OCI-M2 (cell line): ENCODE data around the gene POLN.

ENCODE experiments used
- DNase-seq: peaks from one replicate; lab custom pipeline; 2025; ENCODE audit not compliant: unreplicated experiment; lab: John Stamatoyannopoulos, UW

POLN gene

GRCh38 chr4:2062168-2062807, 179.6 kb downstream of the POLN start:
- DNase-seq = no peak

- no peak for DNase-seq
Observed at GRCh38 chr4:2061186-2062131, 180.5 kb downstream of the POLN start.

DNA sequence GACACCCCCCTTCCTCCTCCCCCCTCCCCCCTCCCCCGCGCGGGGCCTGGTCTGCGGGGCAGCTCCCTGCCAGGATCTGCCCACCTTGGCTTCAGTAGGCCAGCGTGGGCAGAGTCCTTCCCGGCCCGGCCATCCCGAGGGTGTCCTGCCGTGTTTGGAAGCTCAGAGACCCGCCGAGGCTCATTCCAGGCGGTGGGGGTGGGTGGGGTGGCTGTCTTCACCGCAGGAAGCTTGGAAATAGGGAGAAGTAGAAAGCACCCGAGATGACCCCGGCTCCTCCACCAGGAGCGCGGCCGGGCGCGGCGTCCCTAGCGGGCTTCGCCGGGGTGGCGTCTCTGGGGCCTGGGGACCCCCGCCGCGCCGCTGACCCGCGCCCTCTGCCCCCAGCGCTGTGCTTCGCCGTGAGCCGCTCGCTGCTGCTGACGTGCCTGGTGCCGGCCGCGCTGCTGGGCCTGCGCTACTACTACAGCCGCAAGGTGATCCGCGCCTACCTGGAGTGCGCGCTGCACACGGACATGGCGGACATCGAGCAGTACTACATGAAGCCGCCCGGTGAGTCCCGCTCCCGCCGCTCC, 181.2 kb downstream of the POLN start:
- DNase-seq = no peak

DNA sequence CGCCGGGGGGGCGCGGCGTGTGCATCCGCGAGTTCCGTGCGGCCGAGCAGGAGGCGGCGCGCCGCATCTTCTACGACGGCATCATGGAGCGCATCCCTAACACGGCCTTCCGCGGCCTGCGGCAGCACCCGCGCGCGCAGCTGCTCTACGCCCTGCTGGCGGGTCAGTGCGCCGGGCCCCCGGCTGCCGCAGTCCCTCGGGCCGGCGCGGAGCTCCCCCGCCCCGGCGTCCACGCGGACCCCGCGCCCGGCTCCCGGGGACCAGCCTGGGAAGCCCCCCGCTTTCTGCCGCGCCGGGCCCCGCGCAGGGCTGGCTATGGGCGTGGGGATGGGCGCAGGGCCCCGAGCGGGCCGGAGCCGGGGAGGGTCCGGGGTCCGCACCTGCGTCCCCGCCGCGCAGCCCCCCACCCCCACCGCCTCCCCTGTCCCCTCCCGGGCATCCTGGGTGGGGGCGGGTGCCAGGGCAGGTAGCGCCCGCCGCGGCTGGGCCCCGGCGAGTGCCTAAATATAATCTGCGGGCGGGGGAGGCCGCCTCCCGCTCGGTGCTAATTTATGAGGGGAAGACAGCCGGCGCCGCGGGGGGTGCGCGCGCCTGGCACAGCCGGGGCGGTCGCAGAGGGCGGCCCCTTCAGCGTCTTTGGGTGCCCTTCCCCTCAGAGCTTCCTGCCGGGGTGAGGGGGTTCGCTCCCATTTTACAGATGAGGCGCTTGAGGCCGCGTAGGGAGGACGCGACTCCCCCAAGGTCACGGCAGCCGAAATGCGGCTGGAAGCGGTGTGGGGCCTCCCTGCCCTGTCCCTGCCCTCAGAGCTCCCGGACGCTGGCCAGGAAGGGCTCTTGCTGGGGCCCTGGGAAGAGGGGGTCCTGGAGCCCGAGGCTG, 182.0 kb downstream of the POLN start:
- DNase-seq = no peak

- no peak for DNase-seq
Observed at GRCh38 chr4:2059046-2059725, 182.7 kb downstream of the POLN start, which contains the start of gene NAT8L. TSS of gene NAT8L (plus strand) at chr4:2059327. CDS start at chr4:2059512, 185 bp downstream.

DNA sequence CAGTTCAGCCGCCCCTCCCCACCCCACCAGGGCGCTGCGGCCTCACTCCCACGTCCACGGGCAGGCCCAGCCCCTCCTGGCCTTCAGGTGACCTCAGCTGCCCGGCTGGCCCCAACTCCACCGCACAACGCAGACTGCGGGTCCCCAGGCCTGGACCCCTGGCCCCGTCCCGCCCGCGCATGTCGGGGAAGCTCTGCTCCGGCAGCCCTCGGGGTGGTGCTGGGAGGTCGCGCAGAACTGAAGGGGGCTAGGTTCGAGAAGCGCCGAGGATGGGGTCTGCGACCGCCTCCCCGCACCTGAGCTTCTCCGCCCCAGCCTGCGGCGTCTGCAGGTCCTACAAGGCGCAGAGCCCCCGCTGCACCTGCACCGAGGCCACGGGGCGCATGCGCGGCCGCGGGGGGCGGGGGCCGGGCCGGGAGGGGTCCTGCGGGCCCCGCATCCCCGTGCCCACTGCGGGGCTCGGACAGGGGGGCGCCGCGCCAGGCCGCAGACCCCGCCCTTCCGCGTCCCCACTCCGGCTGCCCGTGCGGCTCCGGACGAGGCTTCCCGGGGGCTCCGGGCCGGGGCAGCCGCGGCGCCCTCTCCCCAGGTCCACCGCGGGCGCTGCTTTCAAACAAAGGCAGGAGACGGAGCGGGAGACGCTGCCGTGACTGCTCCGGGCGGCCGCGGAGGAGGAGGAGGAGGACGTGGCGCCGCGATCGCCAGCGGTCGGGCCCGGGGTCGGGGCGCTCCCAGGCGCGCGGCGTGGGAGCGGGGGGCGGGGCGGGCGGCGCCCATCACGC, 183.5 kb downstream of the POLN start:
- no peak for DNase-seq

- DNase-seq = no peak
Observed at GRCh38 chr4:2057382-2058065, 184.4 kb downstream of the POLN start.

- DNase-seq = no peak
Observed at GRCh38 chr4:2054217-2054616, 187.7 kb downstream of the POLN start.

GRCh38 chr4:2051086-2051485, 190.8 kb downstream of the POLN start:
- DNase-seq = no peak

DNA sequence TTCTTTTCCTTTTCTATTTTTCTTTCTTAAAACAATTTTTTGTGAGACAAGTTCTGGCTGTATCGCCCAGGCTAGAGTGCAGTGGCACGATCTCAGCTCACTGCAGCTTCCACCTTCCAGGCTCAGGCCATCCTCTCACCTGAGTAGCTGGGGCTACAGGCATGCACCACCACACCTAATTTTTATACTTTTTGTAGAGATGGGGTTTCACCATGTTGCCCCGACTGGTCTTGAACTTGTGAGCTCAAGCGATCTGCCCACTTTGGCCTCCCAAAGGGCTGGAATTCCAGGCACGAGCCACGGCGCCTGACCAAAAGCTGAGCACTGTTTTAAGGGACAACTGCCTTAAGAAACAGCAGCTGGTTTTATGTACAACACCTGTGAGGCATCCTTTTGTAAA, 192.1 kb downstream of the POLN start:
- DNase-seq = no peak

GRCh38 chr4:2049381-2049780, 192.5 kb downstream of the POLN start:
- DNase-seq = no peak

- no peak for DNase-seq
Observed at GRCh38 chr4:2048831-2049230, 193.1 kb downstream of the POLN start.

DNA sequence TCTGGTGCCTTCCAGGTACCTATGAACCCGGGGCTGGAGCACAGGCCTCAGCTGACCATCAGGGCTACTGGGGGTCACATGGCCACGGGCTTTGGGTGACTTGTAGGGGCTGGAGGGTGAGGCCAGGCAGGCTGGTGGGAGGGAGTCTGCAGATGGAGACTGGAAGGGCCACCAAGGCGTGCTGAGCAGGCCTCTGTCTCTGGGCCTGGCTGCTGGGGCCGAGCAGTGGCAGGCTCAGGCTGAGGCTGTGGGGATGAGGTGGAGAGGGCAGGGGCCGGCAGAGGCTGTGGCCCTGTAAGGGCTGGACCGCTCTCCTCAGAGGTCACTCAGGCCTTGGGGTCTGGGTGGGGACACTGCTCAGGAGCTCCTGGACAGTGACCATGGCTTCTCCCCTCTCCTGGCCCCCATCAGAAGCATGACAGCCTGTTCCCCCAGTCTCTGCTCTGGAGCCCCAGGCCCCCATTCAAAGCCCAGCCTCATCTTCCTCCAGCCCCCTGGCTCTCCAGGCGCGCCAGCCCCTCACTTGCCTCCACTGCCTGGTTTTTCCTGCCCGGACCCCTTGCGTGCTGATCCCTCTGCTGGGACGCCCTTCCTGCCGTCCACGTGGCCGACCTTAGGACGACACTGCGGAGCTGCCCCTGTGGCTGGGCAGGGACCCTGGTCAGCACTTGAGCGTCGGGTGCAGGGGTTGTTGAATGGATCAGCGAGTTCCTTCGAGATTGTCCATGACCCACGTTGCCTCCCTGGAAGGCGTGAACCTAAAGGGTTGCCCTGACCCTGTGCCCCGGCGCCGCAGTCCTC, 193.9 kb downstream of the POLN start:
- no peak for DNase-seq

DNA sequence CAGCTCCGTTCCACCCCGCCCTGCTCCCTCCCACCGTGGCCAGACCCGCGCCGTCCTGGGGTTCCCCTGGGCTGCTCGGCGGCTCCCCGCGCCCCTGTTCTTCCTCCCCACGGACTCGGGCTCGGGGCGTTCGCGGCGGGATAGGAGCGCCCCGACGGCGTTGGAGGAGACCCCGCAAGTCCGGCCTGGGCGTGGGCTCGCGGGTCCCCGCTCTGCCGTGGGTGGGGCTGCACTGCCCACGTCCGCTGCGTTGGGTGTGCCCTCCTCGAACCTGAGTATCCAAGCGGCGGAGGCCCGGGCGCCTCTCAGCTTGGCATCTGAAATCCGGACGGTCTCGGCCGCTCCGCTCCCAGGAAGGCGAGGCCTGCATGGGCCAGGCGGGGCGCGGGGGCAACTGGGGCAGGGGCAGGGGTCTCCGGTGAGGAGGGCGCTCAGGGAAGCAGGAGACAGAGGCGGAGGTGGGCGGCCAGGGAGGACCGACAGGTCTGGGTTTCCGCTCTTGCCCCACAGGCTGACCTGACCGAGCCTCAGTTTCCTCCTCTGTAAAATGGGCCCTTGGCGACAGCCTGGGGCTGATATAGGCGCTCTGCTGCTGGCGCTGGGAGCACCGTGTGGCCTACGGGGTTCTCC, 194.8 kb downstream of the POLN start:
- no peak for DNase-seq

- DNase-seq = no peak
Observed at GRCh38 chr4:2046031-2046961, 195.6 kb downstream of the POLN start.

- DNase-seq = no peak
Observed at GRCh38 chr4:2045518-2045951, 196.4 kb downstream of the POLN start.
